GM18498 (cell line): ENCODE results near the gene EGR4.
"Not testable (repeated sequence)": the region's sequence is repeated elsewhere in the genome, so short reads cannot be mapped to it uniquely, and the experiment has no call there.

Source experiments
- ATAC-seq: cut with Tn5 transposase; IDR thresholded peaks from one replicate; pipeline ENCODE4 v1.9.1; 2021; ENCODE audit warnings: mild to moderate bottlenecking, moderate library complexity; ENCODE audit not compliant: unreplicated experiment

The EGR4 gene

GRCh38 chr2:73264332-73264606 lies 29.1 kb downstream of the EGR4 start:
- no peak for ATAC-seq

DNA sequence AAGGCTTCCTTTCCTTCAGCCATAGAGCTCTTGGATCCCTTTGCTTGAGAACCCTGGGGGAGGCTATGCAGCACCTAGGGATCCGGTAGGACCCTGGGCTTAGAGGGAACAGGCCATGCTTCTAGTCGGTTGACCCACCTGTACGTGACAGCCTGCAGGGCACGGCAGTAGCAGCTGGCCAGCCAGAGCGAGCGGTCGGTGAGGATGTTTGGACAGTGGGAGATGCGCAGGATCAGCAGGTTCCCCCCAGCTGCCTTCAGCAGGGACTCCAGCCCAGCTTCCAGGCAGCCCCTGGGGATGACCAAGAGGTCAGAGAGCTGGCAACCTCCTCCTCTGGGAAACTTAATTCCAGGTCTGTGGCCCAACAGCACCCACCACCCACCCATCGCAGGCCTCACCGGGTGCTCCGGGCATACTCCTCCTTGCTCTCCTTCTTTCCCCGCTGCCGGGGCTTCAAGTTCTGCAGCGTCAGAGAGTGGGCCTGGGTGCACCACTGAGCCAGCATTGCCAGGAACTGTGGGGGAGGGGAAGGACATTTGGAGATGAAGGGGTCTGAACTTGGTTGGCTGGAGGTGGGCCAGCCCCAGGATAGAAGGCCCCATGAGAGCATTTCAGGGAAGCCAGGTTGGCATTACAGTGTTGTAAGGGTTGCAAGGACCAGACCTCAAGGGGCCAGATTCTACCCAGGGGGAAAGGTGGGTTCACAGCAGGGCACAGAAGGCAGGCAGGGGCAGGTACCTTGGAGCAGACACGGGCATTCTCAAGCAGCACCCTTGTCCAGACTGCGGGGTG lies 29.6 kb downstream of the EGR4 start:
- no peak for ATAC-seq

DNA sequence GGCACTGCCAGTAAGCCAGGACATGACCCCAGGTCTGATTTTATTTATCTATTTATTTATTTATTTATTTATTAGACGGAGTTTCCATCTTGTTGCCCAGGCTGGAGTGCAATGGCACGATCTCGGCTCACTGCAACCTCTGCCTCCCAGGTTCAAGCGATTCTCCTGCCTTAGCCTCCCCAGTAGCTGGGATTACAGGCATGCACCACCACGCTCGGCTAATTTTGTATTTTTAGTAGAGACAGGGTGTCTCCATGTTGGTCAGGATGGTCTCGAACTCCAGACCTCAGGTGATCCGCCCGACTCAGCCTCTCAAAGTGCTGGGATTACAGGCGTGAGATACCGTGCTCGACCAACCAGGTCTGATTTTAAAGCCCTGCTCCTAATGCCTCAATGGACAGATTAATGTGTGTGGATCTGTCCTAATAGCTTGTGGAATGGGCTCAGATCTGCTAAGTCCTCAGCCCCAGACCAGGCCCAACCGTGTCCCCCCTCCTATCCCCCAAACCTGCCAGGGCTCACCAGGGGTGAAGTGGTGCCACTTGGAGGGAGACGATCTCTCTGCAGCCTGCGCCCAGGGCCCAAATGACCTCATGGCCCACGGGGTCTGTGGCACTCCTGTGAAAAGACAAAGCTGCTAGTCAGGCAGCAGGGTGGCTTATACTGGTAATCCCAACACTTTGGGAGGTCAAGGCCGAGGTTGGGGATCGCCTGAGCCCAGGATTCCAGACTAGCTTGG lies 30.5 kb downstream of the EGR4 start:
- ATAC-seq: not testable (repeated sequence)

DNA sequence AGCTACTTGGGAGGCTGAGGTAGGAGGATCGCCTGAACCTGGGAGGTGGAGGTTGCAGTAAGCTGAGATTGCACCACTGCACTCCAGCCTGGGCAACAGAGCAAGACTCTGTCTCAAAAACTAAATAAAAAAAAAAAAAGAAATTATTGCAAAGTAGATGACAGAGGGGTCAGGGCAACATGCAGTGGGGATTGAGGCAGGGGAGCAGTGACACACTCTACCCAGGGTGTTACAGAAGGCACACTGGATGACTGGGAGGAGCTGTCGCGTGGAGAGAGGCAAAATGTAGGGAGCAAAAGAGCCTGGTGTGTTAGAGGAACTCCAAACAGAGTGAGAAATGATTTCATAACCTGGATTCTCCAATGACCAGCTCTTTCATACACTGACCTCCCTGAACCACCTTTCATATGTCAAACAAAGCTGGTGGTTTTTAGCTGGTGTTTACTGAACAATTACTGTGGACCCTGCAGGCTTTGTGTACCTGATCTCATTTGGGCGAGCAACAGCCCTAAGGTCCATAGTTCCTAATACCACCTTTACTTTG lies 31.2 kb downstream of the EGR4 start:
- ATAC-seq: no peak

- ATAC-seq: no peak
These were observed 32.9 kb downstream of the EGR4 start for GRCh38 chr2:73260338-73260984.

GRCh38 chr2:73259704-73260337 lies 33.5 kb downstream of the EGR4 start:
- ATAC-seq: no peak

GRCh38 chr2:73259276-73259675 lies 34.1 kb downstream of the EGR4 start:
- no peak for ATAC-seq

DNA sequence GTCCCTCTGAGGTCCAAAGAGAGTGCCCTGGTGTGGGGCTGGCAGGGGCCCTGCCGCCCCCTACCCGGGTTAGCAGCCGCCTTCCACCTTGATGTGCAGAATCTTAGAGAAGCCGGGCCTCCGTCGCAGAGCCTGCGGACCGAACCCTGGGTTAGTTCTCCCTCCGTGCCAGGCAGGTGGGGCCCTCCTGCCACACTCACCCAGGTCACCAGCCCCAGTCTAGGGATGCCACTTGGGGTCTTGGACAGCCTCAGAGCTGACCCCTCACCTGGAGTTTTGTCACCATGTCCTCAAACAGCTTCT lies 34.5 kb downstream of the EGR4 start:
- no peak for ATAC-seq

GRCh38 chr2:73258186-73258912 lies 35.0 kb downstream of the EGR4 start:
- ATAC-seq: no peak

GRCh38 chr2:73257425-73258125 lies 35.8 kb downstream of the EGR4 start:
- ATAC-seq: no peak

GRCh38 chr2:73257021-73257420 lies 36.3 kb downstream of the EGR4 start:
- no peak for ATAC-seq

GRCh38 chr2:73256618-73256922 lies 36.8 kb downstream of the EGR4 start:
- ATAC-seq: no peak

DNA sequence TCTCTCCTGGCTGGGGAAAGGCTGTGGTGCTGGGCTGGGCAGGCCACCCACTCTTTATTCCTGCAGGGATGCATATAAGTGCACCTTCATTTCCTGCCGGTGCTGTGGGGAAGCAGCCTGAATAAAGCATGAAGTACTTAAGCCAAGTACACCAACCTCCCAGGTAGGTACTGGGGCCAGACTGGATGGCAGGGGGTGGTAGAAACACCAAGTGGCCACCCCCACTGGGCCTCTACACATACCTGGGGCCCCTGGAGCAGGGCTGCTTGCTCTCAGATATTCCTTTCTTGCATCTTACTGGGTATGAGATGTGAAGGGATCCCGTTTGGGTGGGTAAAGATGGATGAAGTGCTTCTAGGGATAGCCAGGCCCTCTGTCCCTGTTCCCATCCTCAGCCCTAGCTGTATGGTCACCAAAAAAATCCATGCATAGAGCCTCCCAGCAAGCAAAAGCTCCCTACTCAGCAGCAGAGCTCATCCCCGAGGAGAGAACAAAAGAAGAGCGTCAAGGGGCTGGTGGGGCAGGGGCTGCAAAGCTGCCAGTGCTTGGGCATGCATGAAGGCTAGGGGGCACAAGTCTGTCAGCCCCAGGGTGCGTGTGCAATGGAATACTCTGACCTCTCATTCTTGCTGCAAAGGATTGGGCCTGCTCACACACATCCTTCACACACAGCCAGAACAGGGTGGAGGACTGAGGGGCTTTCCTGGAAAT lies 37.3 kb downstream of the EGR4 start:
- ATAC-seq: no peak

GRCh38 chr2:73255007-73255644 lies 38.2 kb downstream of the EGR4 start:
- no peak for ATAC-seq

- ATAC-seq: no peak
These were observed 38.9 kb downstream of the EGR4 start for GRCh38 chr2:73254343-73255006.

DNA sequence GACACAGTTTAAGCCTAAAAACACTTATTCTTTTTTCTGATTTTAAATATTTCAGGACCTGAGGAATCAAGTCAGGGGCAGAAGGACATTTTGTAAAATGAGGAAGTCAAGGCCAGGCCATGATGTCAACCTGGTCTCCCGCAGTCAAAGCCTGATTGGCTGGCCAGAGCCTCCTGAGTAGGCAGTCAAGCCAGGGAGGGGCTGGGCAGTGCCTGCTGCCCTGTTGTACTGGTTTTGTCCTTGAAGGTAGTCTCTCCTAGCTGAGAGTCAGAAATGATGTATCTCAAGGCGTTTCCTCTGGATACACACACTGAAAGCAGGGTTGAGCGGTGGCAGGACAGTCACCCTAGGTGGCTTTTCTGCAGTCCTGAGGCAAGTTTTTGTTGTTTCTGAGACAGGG lies 39.4 kb downstream of the EGR4 start:
- no peak for ATAC-seq

DNA sequence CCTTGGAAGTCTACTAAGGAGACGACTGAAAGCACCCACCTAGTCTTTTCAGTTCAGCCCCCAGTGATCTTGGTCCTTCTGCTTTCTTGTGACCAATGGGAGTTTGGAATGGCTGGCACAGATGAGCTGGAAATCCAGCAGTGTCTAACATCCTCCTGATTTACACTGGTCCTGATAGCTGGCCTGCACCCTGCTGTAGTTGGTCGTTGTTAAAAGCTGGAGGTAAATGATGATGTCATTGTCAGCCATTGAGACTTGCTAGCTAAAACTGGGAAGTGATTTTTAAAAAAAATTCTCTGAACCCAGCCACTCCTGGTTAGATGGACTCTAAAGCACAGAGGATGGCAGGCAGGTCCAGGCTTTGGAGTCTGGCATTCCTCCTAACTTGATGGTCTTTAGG lies 39.9 kb downstream of the EGR4 start:
- ATAC-seq: no peak

- no peak for ATAC-seq
These were observed 40.9 kb downstream of the EGR4 start for GRCh38 chr2:73252238-73253027.
